Astrocyte (in vitro differentiated cells and primary cell): ENCODE measurements around the gene AP2S1. TPM values are rescaled to one million over a fixed set of nuclear protein-coding genes. Genes with fewer than 3 reads are reported as not detected.

Source experiments
- DNase-seq: peaks from one replicate; pipeline ENCODE4 v3.0.0-alpha.2; 2010; ENCODE audit warnings: low read depth
- FAIRE-seq: peaks from 2 replicates; lab custom pipeline; 2011; peaks lifted over from hg19 to GRCh38; lab: Jason Lieb, UNC
- H2AFZ ChIP-seq: 2 replicates; pipeline ENCODE4 v1.6.0; 2012; ENCODE audit warnings: low read depth, low read length, inconsistent platforms
- H3K27ac ChIP-seq: 2 replicates; pipeline ENCODE4 v1.5.1; 2011; ENCODE audit warnings: low read depth, low read length, inconsistent platforms
- H3K27me3 ChIP-seq: 2 replicates; pipeline ENCODE4 v1.6.0; 2011; ENCODE audit warnings: low read length, inconsistent platforms; ENCODE audit not compliant: insufficient read depth
- H3K36me3 ChIP-seq: 2 replicates; pipeline ENCODE4 v1.5.1; 2011; ENCODE audit warnings: low read length, inconsistent platforms; ENCODE audit not compliant: insufficient read depth
- H3K4me1 ChIP-seq: 2 replicates; pipeline ENCODE4 v1.5.1; 2011; ENCODE audit warnings: low read length, inconsistent platforms; ENCODE audit not compliant: insufficient read depth
- H3K4me2 ChIP-seq: 2 replicates; pipeline ENCODE4 v1.6.0; 2012; ENCODE audit warnings: low read length, inconsistent platforms
- H3K4me3 ChIP-seq: 2 replicates; pipeline ENCODE4 v1.5.1; 2011; ENCODE audit warnings: low read depth, mild to moderate bottlenecking, low read length, inconsistent platforms; ENCODE audit not compliant: insufficient read depth
- H3K79me2 ChIP-seq: 2 replicates; pipeline ENCODE4 v1.6.0; 2012; ENCODE audit warnings: mild to moderate bottlenecking, low read length, inconsistent platforms; ENCODE audit not compliant: insufficient read depth
- H3K9ac ChIP-seq: 2 replicates; pipeline ENCODE4 v1.6.0; 2012; ENCODE audit warnings: mild to moderate bottlenecking, low read length, inconsistent platforms
- H3K9me3 ChIP-seq: 2 replicates; pipeline ENCODE4 v1.5.1; 2012; ENCODE audit warnings: low read depth, mild to moderate bottlenecking, low read length, inconsistent platforms; ENCODE audit not compliant: insufficient read depth
- H4K20me1 ChIP-seq: 2 replicates; pipeline ENCODE4 v1.6.0; 2012; ENCODE audit warnings: low read length, inconsistent platforms; ENCODE audit not compliant: insufficient read depth
- H3K27ac Mint-ChIP-seq: one replicate; pipeline ENCODE4 v1.8.0; 2021; ENCODE audit warnings: mild to moderate bottlenecking, mixed read lengths; ENCODE audit not compliant: unreplicated experiment
- H3K27me3 Mint-ChIP-seq: one replicate; pipeline ENCODE4 v1.8.0; 2021; ENCODE audit warnings: low read depth, mixed read lengths; ENCODE audit not compliant: unreplicated experiment
- H3K36me3 Mint-ChIP-seq: one replicate; pipeline ENCODE4 v1.8.0; 2021; ENCODE audit warnings: low read depth, mixed read lengths; ENCODE audit not compliant: unreplicated experiment
- H3K4me1 Mint-ChIP-seq: one replicate; pipeline ENCODE4 v1.8.0; 2021; ENCODE audit warnings: low read depth, mixed read lengths; ENCODE audit not compliant: unreplicated experiment
- H3K4me3 Mint-ChIP-seq: one replicate; pipeline ENCODE4 v1.8.0; 2021; ENCODE audit warnings: mild to moderate bottlenecking, moderate library complexity, mixed read lengths; ENCODE audit not compliant: unreplicated experiment
- H3K9me3 Mint-ChIP-seq: one replicate; pipeline ENCODE4 v1.8.0; 2021; ENCODE audit warnings: mild to moderate bottlenecking, mixed read lengths; ENCODE audit not compliant: unreplicated experiment
- CTCF ChIP-seq: IDR thresholded peaks from 2 replicates; pipeline ENCODE4 v1.5.1; 2011; ENCODE audit warnings: low read depth, mild to moderate bottlenecking, inconsistent platforms, low read length, moderate library complexity; ENCODE audit not compliant: insufficient read depth
- EZH2 ChIP-seq: IDR thresholded peaks from 2 replicates; pipeline ENCODE4 v1.6.1; 2012; ENCODE audit warnings: mild to moderate bottlenecking, low read length, inconsistent platforms; ENCODE audit not compliant: insufficient read depth
- total RNA-seq: library from RNA; stranded (reverse); gene quantifications from 2 replicates; pipeline ENCODE4 v1.2.1, GENCODE V29; 2021

AP2S1 gene
- total RNA-seq, 1 donor from 2014 or later: 278 TPM

DNA sequence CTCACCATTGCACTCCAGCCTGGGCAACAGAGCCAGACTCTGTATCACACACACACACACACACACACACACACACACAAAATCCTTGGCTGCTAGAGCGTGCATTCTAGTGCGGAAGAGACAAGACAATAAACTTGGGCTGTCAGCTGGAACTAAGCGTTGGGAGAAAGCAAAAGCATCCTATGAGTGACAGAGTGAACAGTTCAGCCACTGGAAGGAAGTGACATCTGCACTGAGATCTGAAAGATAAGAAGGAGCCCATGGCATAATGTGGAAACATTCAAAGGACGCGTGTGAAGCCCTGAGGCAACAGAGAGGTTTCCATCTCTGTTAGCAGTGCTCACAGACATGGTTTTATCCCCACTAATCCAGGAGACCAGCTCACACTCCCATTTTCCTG, 58.7 kb downstream of the AP2S1 start:
- peak overlapping the region; percentile 45 for H3K4me3 Mint-ChIP-seq
- no peak for FAIRE-seq
- H3K79me2 ChIP-seq: peaks cover 15% of the 10 kb centered on the region

DNA sequence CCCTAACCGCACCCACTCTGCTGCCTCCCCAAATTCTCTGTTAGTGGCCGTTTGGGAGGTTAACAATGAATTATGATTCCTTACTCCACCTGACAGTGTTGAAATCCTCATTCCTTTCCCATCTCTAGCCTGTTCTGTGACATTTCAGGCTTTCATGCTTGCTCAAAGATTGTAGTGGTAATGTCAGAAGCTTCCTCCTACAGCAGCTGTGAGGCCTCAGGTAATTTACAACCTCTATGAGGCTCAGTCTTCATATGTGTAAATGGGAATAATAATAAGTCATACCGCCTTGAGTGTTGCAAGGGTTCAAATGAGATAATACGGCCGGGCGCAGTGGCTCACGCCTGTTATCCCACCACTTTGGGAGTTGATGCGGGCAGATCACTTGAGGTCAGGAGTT, 61.3 kb downstream of the AP2S1 start:
- H3K4me2 ChIP-seq: no peak overlapping the region
- H3K4me3 ChIP-seq: no peak overlapping the region
- H3K36me3 Mint-ChIP-seq: peaks cover 3% of the 10 kb centered on the region
- H3K36me3 ChIP-seq: no peaks in the 10 kb centered on the region
- TF ChIP-seq EZH2 (no peak), CTCF (no peak)
- H3K27me3 ChIP-seq: no peaks in the 10 kb centered on the region
- DNase-seq (no peak), FAIRE-seq (no peak)
- no peaks in the 10 kb centered on the region for H3K27me3 Mint-ChIP-seq
- H2AFZ ChIP-seq: no peak overlapping the region
- peaks cover 13% of the 10 kb centered on the region for H3K4me1 Mint-ChIP-seq
- H3K27ac ChIP-seq: no peak overlapping the region
- no peaks in the 10 kb centered on the region for H3K9me3 ChIP-seq
- H3K27ac Mint-ChIP-seq: peak overlapping the region; percentile 38
- H3K4me1 ChIP-seq: peaks cover 27% of the 10 kb centered on the region
- H3K79me2 ChIP-seq: peaks cover 40% of the 10 kb centered on the region
- peak overlapping the region; percentile 97 for H3K4me3 Mint-ChIP-seq
- H4K20me1 ChIP-seq: peaks cover 25% of the 10 kb centered on the region
- H3K9me3 Mint-ChIP-seq: no peaks in the 10 kb centered on the region
- H3K9ac ChIP-seq: no peak overlapping the region

More for the DNA sequence above, 58.7 kb downstream of the AP2S1 start:
- no peak overlapping the region for H3K4me2 ChIP-seq
- no peak overlapping the region for H3K4me3 ChIP-seq
- TF ChIP-seq EZH2: no peak
- no peak for TF ChIP-seq CTCF
- H3K27ac ChIP-seq: no peak overlapping the region
- H3K4me1 ChIP-seq: peaks cover 13% of the 10 kb centered on the region
- H3K4me1 Mint-ChIP-seq: peaks cover 12% of the 10 kb centered on the region
- no peak for DNase-seq
- H3K27ac Mint-ChIP-seq: peak overlapping the region; percentile 75
- H3K9me3 Mint-ChIP-seq: no peaks in the 10 kb centered on the region
- H3K9me3 ChIP-seq: no peaks in the 10 kb centered on the region
- no peaks in the 10 kb centered on the region for H3K36me3 Mint-ChIP-seq
- H2AFZ ChIP-seq: no peak overlapping the region
- no peak overlapping the region for H3K9ac ChIP-seq
- no peaks in the 10 kb centered on the region for H3K27me3 Mint-ChIP-seq
- H3K36me3 ChIP-seq: no peaks in the 10 kb centered on the region
- H4K20me1 ChIP-seq: peaks cover 5% of the 10 kb centered on the region
- H3K27me3 ChIP-seq: no peaks in the 10 kb centered on the region

- Histone ChIP-seq H3K4me1 (peaks cover 31% of the 10 kb centered on the region), H3K27ac (no peak overlapping the region), H3K4me3 (no peak overlapping the region), H3K27me3 (no peaks in the 10 kb centered on the region), H3K4me2 (peak overlapping the region; percentile 31), H3K9me3 (no peaks in the 10 kb centered on the region), H2AFZ (no peak overlapping the region), H3K79me2 (peaks cover 44% of the 10 kb centered on the region), H3K9ac (no peak overlapping the region), H3K36me3 (no peaks in the 10 kb centered on the region), H4K20me1 (peaks cover 29% of the 10 kb centered on the region)
- no peaks in the 10 kb centered on the region for H3K9me3 Mint-ChIP-seq
- DNase-seq (no peak), FAIRE-seq (no peak)
- H3K36me3 Mint-ChIP-seq: peaks cover 5% of the 10 kb centered on the region
- H3K4me3 Mint-ChIP-seq: peak overlapping the region; percentile 97
- H3K27ac Mint-ChIP-seq: peak overlapping the region; percentile 62
- no peak for TF ChIP-seq EZH2
- no peak for TF ChIP-seq CTCF
- H3K4me1 Mint-ChIP-seq: peaks cover 17% of the 10 kb centered on the region
- H3K27me3 Mint-ChIP-seq: no peaks in the 10 kb centered on the region
These were observed 61.7 kb downstream of the AP2S1 start for GRCh38 chr19:46788968-46789338.
